WERI-Rb-1 (cell line): Measurements from ENCODE around the gene FNDC3B.

ENCODE experiments used
- DNase-seq: peaks from one replicate; pipeline ENCODE4 v3.0.0-alpha.2; 2020
- H3K27ac ChIP-seq: fragments of 250-450 bp; sonication (Bioruptor Pico); 2 replicates; pipeline ENCODE4 v1.5.1; 2020; ENCODE audit warnings: mild to moderate bottlenecking, moderate library complexity
- H3K27me3 ChIP-seq: fragments of 250-450 bp; sonication (Bioruptor Pico); 2 replicates; pipeline ENCODE4 v1.5.1; 2021; ENCODE audit warnings: mild to moderate bottlenecking, low read depth, moderate library complexity; ENCODE audit not compliant: insufficient read depth, severe bottlenecking
- H3K36me3 ChIP-seq: fragments of 250-450 bp; sonication (Bioruptor Pico); 2 replicates; pipeline ENCODE4 v1.5.1; 2020; ENCODE audit warnings: mild to moderate bottlenecking, moderate library complexity
- H3K4me3 ChIP-seq: 2 replicates; pipeline ENCODE4 v1.5.1; 2011; ENCODE audit warnings: low read depth, mild to moderate bottlenecking, control low read depth, low read length
- H3K9me3 ChIP-seq: fragments of 250-450 bp; sonication (Bioruptor Pico); 2 replicates; pipeline ENCODE4 v1.5.1; 2021; ENCODE audit warnings: mild to moderate bottlenecking, moderate library complexity; ENCODE audit not compliant: severe bottlenecking
- CTCF ChIP-seq: IDR thresholded peaks from 2 replicates; pipeline ENCODE4 v1.5.1; 2011; ENCODE audit warnings: low read depth, mild to moderate bottlenecking, control low read depth, inconsistent platforms, low read length

Gene FNDC3B

GRCh38 chr3:172397716-172398405 is 358.5 kb downstream of the FNDC3B start:
- no peaks in the 10 kb centered on the region for H3K36me3 ChIP-seq
- H3K4me3 ChIP-seq = no peak overlapping the region
- no peaks in the 10 kb centered on the region for H3K27me3 ChIP-seq
- no peak for DNase-seq
- TF ChIP-seq CTCF = no peak
- no peak overlapping the region for H3K27ac ChIP-seq
- H3K9me3 ChIP-seq = no peaks in the 10 kb centered on the region

- no peak overlapping the region for H3K4me3 ChIP-seq
- no peaks in the 10 kb centered on the region for H3K36me3 ChIP-seq
- H3K9me3 ChIP-seq = no peaks in the 10 kb centered on the region
- DNase-seq = no peak
- H3K27me3 ChIP-seq = no peaks in the 10 kb centered on the region
- TF ChIP-seq CTCF = no peak
- no peak overlapping the region for H3K27ac ChIP-seq
Measured at GRCh38 chr3:172398484-172398883, 359.1 kb downstream of the FNDC3B start.

- no peak overlapping the region for H3K27ac ChIP-seq
- DNase-seq = no peak
- H3K27me3 ChIP-seq = no peaks in the 10 kb centered on the region
- no peaks in the 10 kb centered on the region for H3K36me3 ChIP-seq
- no peak for TF ChIP-seq CTCF
- H3K4me3 ChIP-seq = no peak overlapping the region
- H3K9me3 ChIP-seq = no peaks in the 10 kb centered on the region
Measured at GRCh38 chr3:172402090-172402489, 362.7 kb downstream of the FNDC3B start.

- TF ChIP-seq CTCF = no peak
- Histone ChIP-seq H3K27me3 (no peaks in the 10 kb centered on the region), H3K9me3 (no peaks in the 10 kb centered on the region), H3K4me3 (no peak overlapping the region), H3K27ac (no peak overlapping the region), H3K36me3 (no peaks in the 10 kb centered on the region)
- no peak for DNase-seq
Measured at GRCh38 chr3:172402892-172403643, 363.7 kb downstream of the FNDC3B start.

- H3K9me3 ChIP-seq = no peaks in the 10 kb centered on the region
- H3K27ac ChIP-seq = no peak overlapping the region
- H3K4me3 ChIP-seq = no peak overlapping the region
- H3K36me3 ChIP-seq = no peaks in the 10 kb centered on the region
- no peaks in the 10 kb centered on the region for H3K27me3 ChIP-seq
- TF ChIP-seq CTCF = no peak
- no peak for DNase-seq
Measured at GRCh38 chr3:172404237-172404962, 365.0 kb downstream of the FNDC3B start.
